ENCODE data around the gene PIGB.

PIGB gene

DNA sequence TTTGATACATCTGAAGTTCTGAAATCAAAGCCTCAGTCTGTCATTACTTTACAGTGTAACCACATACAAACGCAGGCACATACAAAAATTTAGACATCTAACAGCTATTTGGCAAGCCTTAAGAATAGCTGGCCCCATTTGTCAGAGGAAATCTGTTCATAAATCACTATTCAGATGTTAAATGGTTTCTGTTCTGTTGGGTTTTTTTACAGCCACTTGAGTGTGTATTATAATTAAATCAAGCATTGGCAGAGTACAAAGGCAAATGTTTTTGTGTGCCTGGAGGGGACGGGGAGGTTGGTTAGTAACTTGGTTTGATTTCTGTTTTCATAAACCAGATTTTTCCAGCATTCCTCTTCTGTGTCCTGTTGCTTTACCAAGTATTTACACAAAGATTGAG lies 24.1 kb downstream of the PIGB start:
- no peak overlapping the region for H3K4me3 ChIP-seq (ENCODE audit: low read depth, low read length)
- in situ Hi-C loops (cut with HindIII; ENCODE audit: low pct_ligation_motif_present, low sequenced_read_pairs): no loop called here
- no peak overlapping the region for H3K27ac ChIP-seq
- TF ChIP-seq, protein P1, sequence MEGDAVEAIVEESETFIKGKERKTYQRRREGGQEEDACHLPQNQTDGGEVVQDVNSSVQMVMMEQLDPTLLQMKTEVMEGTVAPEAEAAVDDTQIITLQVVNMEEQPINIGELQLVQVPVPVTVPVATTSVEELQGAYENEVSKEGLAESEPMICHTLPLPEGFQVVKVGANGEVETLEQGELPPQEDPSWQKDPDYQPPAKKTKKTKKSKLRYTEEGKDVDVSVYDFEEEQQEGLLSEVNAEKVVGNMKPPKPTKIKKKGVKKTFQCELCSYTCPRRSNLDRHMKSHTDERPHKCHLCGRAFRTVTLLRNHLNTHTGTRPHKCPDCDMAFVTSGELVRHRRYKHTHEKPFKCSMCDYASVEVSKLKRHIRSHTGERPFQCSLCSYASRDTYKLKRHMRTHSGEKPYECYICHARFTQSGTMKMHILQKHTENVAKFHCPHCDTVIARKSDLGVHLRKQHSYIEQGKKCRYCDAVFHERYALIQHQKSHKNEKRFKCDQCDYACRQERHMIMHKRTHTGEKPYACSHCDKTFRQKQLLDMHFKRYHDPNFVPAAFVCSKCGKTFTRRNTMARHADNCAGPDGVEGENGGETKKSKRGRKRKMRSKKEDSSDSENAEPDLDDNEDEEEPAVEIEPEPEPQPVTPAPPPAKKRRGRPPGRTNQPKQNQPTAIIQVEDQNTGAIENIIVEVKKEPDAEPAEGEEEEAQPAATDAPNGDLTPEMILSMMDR (IDR thresholded peaks at IDR 0.05; ENCODE audit: low read depth, low read length, missing control alignments): no peak
- DNase-seq: no peak
- no peaks in the 10 kb centered on the region for H3K27me3 ChIP-seq (replicated peaks)
- peaks cover 3% of the 10 kb centered on the region for H3K36me3 ChIP-seq (replicated peaks)

DNA sequence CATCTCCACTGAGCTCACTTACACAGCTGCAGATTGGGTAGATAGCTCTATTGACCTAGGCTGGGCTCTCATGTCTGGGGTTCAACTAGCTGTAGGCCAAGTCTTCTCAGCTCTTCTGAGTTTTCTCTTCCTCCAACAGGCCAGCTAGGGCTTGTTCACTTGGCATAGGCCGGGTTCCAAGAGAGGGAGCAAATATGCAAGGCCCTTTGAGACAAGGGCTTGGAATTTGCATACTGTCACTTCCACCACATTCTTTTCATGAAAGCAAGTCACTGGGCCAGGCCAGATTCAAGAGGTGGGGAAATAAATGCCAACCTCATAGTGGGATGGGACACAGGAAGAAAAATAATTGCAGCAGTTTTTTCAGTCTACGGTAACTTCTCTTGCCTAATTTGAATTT lies 25.2 kb downstream of the PIGB start:
- H3K36me3 ChIP-seq (replicated peaks): peaks cover 3% of the 10 kb centered on the region
- no peak overlapping the region for H3K4me3 ChIP-seq (ENCODE audit: low read depth, low read length)
- no peaks in the 10 kb centered on the region for H3K27me3 ChIP-seq (replicated peaks)
- TF ChIP-seq, protein P1 (IDR thresholded peaks at IDR 0.05; ENCODE audit: low read depth, low read length, missing control alignments): no peak
- in situ Hi-C loops (cut with HindIII; ENCODE audit: low pct_ligation_motif_present, low sequenced_read_pairs): no loop called here
- DNase-seq: peak; percentile 7
- H3K27ac ChIP-seq: no peak overlapping the region

DNA sequence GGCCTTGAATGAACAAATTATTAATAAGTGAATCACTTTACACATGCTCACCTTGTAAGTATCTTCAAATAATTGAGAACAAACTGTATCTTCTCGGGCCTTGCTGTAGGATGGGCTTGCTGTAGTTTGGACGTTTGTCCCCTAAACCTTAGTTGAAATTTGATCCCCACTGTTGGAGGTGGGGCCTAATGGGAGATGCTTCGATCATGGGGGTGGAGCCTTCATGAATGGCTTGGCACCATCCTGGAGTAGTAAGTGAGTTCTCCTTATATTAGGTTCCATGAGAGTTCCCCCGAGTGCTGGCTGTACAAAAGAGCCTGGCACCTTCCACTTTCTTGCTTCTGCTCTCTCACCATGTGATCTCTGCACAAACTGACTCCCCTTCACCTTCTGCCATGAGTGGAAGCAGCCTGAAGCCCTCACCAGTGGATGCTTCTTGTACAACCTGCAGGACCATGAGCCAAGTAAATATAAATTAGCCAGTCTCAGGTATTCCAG lies 29.3 kb downstream of the PIGB start:
- in situ Hi-C loops (cut with HindIII; ENCODE audit: low pct_ligation_motif_present, low sequenced_read_pairs): no loop called here

DNA sequence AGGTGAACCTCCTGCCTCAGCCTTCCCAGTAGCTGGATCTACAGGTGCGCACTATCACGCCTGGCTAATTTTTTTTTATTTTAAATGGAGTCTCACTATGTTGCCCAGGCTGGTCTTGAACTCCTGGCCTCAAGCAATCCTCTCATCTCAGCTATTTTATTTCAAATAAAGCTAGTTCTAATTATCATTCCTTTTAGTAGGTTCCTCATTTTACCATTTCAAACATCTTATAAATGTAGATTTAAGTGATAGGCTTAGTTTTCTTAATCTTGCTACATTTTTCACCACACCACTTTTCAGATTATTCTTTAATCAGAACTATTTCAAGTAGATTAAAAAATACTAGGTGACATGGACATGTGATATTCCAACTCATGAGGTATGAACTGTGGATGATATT lies 30.3 kb downstream of the PIGB start:
- no peaks in the 10 kb centered on the region for H3K27me3 ChIP-seq (replicated peaks)
- no peak overlapping the region for H3K27ac ChIP-seq
- no peak for DNase-seq
- in situ Hi-C loops (cut with HindIII; ENCODE audit: low pct_ligation_motif_present, low sequenced_read_pairs): no loop called here
- TF ChIP-seq, protein P1 (IDR thresholded peaks at IDR 0.05; ENCODE audit: low read depth, low read length, missing control alignments): no peak
- H3K4me3 ChIP-seq (ENCODE audit: low read depth, low read length): no peak overlapping the region
- H3K36me3 ChIP-seq (replicated peaks): peaks cover 3% of the 10 kb centered on the region

More for the DNA sequence above, 29.3 kb downstream of the PIGB start:
- Histone ChIP-seq H3K36me3 (replicated peaks) (peaks cover 3% of the 10 kb centered on the region), H3K27me3 (replicated peaks) (no peaks in the 10 kb centered on the region), H3K4me3 (ENCODE audit: low read depth, low read length) (no peak overlapping the region), H3K27ac (no peak overlapping the region)
- DNase-seq: no peak
- TF ChIP-seq, protein P1 (IDR thresholded peaks at IDR 0.05; ENCODE audit: low read depth, low read length, missing control alignments): no peak

DNA sequence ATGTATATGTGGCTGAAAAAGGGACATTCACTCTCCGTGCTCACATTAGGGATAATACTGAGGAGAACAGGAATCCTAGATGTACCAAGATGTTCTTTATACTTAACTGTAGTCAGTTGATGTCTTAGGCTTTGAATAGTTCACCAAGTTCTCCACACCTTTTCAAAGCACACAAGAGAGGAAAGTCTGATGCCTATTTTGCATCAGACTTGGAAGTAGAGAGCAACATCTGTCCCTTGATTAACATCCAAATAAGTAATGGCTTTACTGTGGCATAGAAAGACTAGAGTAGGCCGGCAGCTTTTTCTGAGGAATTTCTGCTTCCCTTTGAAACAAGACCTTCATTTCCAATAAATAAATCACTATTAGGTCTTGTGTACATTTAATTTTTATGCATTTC lies 34.0 kb downstream of the PIGB start:
- DNase-seq: no peak
- no peak overlapping the region for H3K27ac ChIP-seq
- no peaks in the 10 kb centered on the region for H3K27me3 ChIP-seq (replicated peaks)
- no peak overlapping the region for H3K4me3 ChIP-seq (ENCODE audit: low read depth, low read length)
- H3K36me3 ChIP-seq (replicated peaks): no peaks in the 10 kb centered on the region
- TF ChIP-seq, protein P1 (IDR thresholded peaks at IDR 0.05; ENCODE audit: low read depth, low read length, missing control alignments): no peak
- in situ Hi-C loops (cut with HindIII; ENCODE audit: low pct_ligation_motif_present, low sequenced_read_pairs): no loop called here

DNA sequence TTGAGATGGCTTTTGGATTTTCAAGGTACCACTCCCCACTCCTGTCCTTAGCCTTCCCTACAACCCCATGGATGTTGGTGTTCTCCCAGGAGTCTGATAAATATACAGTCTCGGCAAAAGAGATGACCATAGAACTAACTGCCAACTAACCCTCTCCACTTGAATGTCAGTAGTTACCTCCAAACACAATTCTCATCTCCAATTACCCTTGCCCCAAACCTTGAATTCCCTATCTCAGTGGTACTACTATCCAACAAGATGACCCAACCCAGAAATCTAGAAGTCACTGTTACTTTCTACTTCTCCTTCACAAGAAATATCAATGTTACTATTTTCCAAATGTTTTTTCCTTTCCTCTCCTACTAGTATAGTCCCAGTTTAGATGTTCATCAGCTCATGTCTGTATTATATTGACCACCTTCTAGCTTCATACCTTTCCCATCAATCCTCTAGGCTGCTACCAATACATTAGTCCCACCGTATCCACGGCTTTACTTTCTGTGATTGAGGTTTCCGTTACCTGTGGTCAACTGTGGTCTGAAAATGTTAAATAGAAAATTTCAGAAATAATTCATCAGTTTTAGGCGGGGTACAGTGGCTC lies 38.1 kb downstream of the PIGB start:
- TF ChIP-seq, protein P1 (IDR thresholded peaks at IDR 0.05; ENCODE audit: low read depth, low read length, missing control alignments): no peak
- no peak overlapping the region for H3K27ac ChIP-seq
- in situ Hi-C loops (cut with HindIII; ENCODE audit: low pct_ligation_motif_present, low sequenced_read_pairs): no loop called here
- no peaks in the 10 kb centered on the region for H3K36me3 ChIP-seq (replicated peaks)
- no peaks in the 10 kb centered on the region for H3K27me3 ChIP-seq (replicated peaks)
- no peak for DNase-seq
- H3K4me3 ChIP-seq (ENCODE audit: low read depth, low read length): no peak overlapping the region
